H1 (cell line): ENCODE data around the gene HSD11B1L. TPM values are rescaled to one million over a fixed set of nuclear protein-coding genes. Genes with fewer than 3 reads are reported as not detected.

Source experiments
- CBX8 ChIP-seq: fragments of 300-800, 300-1000 bp; sonication (generic); IDR thresholded peaks from 2 replicates; pipeline ENCODE4 v1.7.1; 2016; ENCODE audit warnings: low read depth, low read length, borderline replicate concordance
- HDAC2 ChIP-seq, 2 experiments: fragments of 300-600 bp in 1 of 2; sonication (generic) in 1 of 2; IDR thresholded peaks; 2 replicates each; pipeline ENCODE4 v1.6.1; 2011 to 2012; ENCODE audit warnings: low read depth in 2 of 2, low read length in 2 of 2, mild to moderate bottlenecking in 2 of 2, moderate library complexity in 2 of 2, borderline replicate concordance in 1 of 2, inconsistent platforms in 1 of 2
- KDM4A ChIP-seq: IDR thresholded peaks from one replicate; pipeline ENCODE4 v1.7.1; 2012; ENCODE audit warnings: low read depth, mild to moderate bottlenecking, moderate library complexity, low read length, inconsistent platforms; ENCODE audit not compliant: severe bottlenecking
- KDM5A ChIP-seq: fragments of 200-600 bp; IDR thresholded peaks from 2 replicates; pipeline ENCODE4 v1.7.1; 2012; ENCODE audit warnings: mild to moderate bottlenecking, low read length, inconsistent platforms, mixed read lengths
- MAFK ChIP-seq: IDR thresholded peaks from 2 replicates; pipeline ENCODE4 v1.6.1; 2012; ENCODE audit warnings: low read depth, mild to moderate bottlenecking, improper control_type of control experiment, low read length
- SIRT6 ChIP-seq: IDR thresholded peaks from one replicate; pipeline ENCODE4 v1.7.1; 2012; ENCODE audit warnings: low read length, inconsistent platforms
- polyA plus RNA-seq, 7 experiments: library from polyadenylated mRNA; depleted of rRNA in 3 of 7; stranded (reverse) in 5 of 7; unstranded in 2 of 7; fragments of >200 nt in 5 of 7; fragments of 200-250 nt in 2 of 7; gene quantifications; 1 replicate in 5 of 7; 2 replicates in 1 of 7; 4 replicates in 1 of 7; pipeline versions ENCODE4 v1.2.1 to v1.2.3, GENCODE V29; 2011 to 2013; ENCODE audit warnings: missing spikeins in 2 of 7, mixed read lengths in 2 of 7
- total RNA-seq: library from RNA; stranded (reverse); fragmentation: NEBNext Ultra II Directional; extraction: Animal tissue kit (Norgen Biotek cat#: 25700); gene quantifications from 2 replicates; pipeline ENCODE4 v1.2.1, GENCODE V29; 2021

Gene HSD11B1L
- total and polyA plus RNA-seq, 2 of the 8 experiments (the other 6 are each of a cell fraction or from before 2014, with no cell fraction given) = 8.2 to 20.6 TPM

- TF ChIP-seq MAFK = no peak
- TF ChIP-seq CBX8 = no peak
- no peak for TF ChIP-seq KDM5A
- no peak for TF ChIP-seq KDM4A
- no peak for TF ChIP-seq SIRT6
- TF ChIP-seq HDAC2 (IDR thresholded peaks at IDR 0.05; ENCODE audit: borderline replicate concordance in 1 of 2, low read depth in 2 of 2, low read length in 2 of 2) = no peak
These were observed 9.2 kb upstream of the HSD11B1L start (continued) for GRCh38 chr19:5671600-5671999.
